Measurements from ENCODE around the gene TENM3.

TENM3 gene

DNA sequence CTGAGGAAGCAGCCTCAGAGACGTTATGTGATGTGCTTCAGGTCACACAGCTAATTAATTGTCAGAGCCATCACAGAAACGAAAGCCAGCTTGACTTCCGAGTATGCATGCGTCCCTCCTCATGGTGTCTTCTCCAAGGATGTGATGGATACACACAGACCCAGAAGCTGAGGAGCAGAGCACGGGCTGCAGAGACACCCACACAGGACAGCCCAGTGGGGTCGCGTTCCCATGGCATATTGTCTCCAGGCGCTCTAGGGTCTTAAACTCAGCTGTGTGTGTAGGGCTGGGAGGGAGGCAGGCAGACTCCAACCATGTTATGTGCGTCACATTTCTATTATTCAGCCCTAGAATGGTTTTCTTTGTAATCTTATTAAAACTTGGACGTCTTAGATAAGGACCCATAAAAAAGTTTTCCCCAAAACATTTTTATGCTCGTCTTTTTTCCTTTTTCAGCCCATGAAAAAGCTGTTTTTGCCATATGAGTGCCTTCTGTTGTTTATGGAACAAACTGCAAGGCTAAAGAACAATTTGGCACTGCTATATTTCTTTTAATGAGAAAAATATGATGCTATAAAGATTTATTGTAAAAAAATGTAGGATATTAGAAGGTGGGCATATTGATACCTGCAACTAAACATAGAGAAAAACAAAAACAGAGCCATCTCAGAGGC, 48.5 kb downstream of the TENM3 start:
- DNase-seq = no peak

DNA sequence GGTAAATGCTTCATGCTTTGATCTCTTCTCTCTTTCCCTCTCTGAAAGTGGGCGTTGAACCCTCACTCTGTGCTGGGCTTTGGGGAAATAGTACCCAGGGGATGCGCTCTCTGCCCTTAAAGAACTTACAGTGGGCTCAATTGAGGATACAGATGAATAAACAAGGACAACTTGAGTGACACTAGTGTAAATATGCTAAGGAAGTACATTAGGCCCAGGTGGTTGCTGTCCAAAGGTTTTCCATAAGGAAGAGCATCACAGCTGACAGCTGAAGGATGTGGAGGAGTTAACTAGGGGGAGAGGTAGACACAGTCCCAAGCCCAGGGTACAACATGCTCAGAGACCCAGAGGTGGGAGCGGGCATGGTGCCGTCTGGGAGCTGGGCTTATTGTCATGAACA, 49.4 kb downstream of the TENM3 start:
- no peak for DNase-seq

DNA sequence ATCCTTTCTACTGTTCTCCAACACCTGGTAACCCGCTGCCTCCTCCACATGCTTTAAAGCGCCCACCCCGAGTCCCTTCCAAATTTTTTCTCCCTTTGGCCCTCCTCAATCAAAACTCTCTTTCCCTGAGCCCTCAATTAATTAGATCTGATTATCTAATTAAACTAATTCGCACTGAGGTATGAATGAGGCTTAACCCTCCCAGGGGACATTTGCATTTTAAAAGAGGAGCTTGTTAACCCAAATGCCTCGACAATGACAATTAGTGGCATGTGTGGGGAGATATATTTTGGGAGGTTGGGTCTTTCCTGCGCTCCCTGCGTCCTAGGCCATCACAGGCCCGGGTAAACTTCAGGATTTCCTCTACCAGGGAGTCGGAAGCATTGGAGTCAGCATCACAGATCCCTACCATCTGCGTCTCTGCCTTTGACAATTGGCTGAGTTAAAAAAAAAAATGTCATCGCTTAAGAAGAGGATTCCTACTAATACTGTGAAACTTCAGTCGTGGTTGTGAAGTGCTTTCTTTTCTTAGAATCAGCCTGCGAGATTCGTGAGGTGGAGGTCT, 50.6 kb downstream of the TENM3 start:
- DNase-seq = no peak

DNA sequence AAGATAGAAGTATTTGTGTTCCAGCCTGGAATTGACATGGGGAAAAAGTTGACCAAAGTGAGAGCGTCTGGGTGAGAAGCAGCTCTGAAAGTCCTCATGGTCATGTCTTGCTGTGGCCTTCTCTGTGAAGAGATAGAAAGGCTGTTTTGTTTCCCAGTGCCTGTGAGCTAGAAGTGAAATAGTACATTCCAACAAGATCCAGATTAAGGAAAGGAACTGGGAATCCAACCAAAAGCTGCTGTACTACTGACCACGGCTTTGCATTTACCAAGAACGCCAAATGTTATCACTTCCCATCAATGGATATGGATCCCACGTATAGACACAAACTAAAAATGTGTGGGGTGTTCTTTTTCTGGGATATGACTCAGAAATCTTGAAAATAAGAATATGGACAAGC, 51.2 kb downstream of the TENM3 start:
- DNase-seq = no peak

DNA sequence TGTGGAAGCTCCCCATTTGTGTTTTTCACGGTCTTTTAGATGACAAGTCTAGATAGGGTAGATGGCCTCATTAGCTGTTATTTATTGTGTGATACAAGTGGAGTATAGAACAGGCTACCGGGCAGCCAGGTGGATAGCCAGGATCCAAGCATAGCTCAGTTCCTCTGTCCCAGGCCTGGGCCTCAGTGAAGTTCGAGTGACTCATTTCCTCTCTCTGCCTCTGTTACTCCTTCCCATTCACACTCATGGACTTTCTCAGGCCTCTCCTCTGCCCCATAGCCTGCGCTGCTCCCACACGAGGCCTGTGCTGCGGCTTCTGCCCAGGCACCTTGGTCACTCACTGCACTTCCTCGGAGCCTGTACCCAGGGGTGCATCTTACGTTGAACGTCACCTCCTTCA, 54.5 kb downstream of the TENM3 start:
- no peak for DNase-seq

DNA sequence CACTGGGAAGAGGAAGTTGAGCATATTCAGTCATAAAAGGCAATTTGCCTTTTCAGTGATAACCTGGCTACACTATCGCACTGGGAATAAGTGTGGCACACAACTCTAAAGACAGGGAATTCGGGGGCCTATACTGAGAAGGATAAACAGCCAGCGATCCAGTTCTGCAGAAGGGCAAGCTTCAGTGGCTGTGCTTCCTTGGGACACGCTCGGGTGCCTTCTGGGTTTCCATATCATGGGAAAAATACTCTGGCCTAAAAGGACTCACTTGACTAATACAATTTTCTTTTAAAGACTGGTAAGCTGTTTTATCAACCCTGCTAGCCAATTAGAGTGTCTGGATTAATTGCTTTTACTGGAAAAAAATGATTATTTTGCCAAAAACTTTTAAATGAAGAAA, 58.5 kb downstream of the TENM3 start:
- DNase-seq = no peak

DNA sequence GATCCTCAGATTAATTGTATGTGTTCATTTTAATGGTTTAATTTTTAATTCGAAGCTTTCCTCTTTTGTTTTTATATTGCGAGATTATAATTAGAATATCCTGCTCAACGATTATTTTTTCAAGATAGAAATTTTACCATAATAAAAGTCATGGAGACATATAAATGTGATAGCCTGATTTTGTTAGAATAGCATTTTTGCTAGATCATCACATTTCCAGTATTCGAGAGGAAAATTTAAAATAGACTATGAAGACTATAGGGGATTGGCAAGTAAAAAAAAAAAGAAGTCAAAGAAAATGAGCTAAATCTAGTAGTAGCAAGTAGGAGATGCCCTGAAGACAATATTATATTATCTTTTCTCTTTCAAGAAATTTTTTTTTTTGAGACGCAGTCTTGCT, 60.6 kb downstream of the TENM3 start:
- DNase-seq = no peak

DNA sequence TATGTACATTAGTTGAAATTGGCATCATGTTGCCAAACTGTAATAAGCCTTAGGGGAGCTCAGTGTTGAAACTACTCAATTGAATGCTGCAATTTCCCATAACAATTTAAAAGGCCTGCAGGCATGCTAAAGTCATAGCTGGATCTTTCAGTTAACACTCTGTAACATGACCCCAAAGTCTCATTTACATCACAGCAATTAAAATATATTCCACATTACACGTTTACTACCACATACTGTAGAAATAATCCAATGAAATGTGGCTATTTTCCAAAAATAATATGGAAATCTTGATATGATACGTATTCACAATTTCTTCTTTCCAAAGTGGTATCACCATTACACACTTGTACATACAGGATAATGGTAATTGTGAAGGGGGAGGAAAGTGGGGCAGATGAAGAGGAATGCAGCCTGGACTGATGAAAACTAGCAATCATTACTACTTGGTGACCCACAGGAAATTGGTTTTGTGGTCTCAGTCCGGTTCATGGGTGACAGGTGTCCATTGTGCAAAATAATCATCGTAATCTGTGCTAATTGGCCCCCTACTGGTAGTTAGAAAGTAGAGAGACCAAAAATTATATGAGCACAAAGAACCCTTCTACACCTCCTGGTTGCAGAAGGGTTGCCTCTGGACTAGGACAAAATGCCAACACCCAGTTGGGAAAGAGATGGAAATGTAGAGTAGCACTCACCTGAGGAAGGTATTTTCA, 63.7 kb downstream of the TENM3 start:
- no peak for DNase-seq

DNA sequence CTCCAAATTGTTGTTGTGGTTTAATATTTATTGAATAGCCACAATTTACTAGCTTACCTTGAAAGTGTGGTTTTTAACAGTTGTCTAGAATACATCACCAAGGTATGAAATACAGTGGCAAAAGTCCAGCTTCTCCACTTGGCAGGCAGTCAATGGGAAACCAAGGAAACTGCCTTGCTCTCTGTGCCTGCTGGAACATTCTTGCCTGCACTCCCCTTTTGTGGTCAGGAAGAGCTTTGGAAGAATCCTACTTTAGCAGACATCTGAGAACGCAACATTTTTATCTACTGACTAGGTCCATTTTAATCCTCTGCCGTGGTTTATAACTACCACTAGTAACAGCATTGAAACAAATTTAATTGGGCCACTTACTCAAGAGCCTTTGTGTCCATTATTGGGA, 64.5 kb downstream of the TENM3 start:
- peak; percentile 30 for DNase-seq

DNA sequence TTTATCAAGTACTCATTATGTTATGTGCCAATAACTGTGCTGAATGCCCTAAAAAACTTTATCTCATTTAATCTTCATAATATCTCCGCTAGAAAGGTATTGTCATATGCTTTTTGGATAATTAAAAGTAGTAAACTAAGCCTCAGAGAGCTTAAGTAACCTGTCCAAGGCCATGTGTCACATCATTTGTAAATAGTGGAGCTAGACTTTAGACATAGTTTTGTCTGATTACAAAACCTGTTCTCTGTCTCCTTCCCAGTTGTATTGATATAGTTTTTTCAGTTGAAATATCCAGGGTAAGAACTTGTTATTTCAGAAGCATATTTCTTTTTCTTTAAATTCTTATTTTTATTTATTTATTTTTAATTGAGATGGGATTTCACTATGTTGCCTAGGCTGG, 66.7 kb downstream of the TENM3 start:
- no peak for DNase-seq

DNA sequence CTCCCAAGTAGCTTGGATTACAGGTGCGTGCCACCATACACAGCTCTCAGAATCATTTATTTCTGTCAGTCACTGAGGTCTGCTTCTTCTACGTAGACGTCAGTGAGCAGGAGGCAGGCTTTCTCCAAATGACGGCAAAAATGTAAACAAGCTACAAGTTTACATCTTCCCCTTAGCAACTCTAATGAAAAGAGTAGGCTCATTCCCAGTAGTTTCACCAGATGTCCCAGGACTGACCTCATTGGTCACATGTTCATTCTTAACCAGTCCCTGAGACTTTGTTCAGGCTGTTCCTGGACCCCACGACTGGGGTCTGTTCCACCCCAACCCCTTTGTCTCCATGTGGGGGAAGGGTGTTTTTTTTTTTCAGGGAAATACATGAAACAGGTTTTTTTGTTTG, 67.1 kb downstream of the TENM3 start:
- DNase-seq = no peak

DNA sequence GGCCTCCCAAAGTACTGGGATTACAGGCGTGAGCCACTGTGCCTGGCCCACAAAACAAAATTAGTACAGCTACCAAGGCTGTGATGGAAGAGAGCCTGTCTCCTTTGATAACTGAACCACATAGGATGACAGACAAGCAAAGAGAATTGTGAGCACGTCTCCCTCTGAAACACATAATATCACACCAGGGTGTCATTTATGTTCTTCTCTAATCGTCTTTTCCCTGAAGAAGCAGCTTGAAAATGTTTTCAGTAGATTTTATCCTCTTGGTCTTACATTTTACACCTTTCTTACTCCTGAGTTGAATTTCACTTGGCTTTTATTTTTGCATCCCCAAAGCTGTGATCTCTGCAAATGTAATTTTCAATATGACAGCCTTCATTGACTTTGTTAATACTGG, 67.8 kb downstream of the TENM3 start:
- DNase-seq = no peak

DNA sequence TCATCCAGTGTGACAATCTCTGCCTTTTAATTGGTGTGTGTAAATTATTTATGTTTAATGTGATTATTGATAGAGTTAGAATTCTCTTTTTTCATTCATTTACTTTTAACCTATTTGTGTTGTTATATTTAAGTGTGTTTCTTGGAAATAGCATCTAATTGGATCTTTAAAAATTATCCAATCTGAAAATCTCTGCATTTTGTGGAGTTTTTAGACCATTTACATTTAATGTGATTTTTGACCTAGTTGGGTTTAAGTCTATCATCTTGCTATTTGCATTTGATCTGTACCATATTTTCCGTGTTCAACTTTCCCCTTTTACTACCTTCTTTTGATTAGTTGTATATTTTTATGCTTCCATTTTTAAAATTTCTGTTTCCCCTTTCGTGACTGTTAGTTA, 71.3 kb downstream of the TENM3 start:
- DNase-seq = no peak

DNA sequence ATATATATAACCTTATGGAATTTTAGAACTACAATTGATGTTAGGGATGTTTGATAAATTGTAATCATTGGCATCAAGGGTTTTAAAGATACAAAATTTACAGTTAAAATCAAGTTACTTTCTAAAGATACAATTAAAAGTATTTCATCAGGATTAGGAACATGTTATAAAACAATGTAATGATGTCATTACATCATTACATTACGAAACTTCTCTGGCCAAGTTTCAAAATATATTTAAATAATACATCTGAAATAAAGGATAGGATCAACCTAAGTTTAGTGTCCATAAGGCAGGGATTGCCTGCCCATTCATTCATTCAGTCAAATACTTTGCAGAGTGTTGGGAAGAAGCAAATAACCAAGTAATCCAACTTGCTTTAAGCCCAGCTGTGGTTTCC, 75.1 kb downstream of the TENM3 start:
- DNase-seq = no peak

DNA sequence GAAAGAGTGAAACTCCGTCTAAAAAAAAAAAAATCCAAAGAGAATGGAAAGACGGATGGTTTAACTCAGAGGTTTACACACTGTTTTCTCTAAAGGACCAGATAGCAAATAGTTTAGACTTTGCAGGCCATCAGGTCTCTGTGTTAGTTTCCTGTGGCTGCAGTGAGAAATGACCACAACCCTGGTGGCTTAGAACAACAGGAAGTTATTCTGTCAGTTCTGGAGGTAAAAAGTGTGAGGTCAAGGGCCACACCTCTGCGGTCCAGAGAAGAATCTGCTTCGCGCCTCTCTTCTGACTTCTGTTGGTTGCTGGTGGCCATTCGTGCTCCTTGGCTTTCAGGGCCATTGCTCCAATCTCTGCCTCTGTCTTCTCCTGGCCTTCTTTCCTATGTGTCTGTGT, 76.9 kb downstream of the TENM3 start:
- DNase-seq = no peak

DNA sequence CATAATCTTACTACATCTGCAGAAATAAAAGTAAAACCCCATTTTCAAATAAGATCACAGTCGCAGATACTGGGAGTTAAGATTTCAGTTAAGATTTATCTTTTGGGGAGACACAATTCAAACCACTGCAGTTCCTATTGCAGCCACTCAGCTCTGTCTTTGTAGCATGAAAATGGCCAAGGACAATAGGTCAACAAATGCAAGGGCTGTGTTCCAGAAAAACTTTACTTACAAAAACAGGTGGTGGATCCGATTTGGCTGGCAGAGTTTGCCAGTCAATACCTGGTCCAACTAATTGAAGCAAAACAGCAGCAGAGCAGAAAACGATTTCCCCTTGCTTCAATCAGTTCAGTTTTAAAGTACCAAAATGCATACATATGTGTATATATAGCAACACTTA, 77.4 kb downstream of the TENM3 start:
- no peak for DNase-seq

DNA sequence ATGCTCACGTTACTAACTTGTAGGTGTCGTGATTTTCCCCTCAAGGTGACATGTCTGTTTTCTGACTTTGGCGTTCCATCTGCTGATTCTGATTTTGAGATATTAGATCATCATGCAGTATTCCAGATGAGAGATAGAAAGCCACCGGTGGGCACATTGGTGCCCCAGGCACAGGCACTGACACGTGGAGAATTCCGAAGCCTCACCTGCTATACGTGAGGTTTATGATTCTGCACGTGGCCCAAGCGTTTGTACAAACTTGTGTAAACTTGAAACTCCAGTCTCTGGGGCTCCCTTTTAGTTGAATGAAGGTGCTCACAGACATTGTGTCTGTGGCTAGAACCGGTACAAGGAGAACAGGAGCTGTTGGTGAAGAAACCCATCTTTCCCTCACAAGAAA, 81.1 kb downstream of the TENM3 start:
- no peak for DNase-seq

DNA sequence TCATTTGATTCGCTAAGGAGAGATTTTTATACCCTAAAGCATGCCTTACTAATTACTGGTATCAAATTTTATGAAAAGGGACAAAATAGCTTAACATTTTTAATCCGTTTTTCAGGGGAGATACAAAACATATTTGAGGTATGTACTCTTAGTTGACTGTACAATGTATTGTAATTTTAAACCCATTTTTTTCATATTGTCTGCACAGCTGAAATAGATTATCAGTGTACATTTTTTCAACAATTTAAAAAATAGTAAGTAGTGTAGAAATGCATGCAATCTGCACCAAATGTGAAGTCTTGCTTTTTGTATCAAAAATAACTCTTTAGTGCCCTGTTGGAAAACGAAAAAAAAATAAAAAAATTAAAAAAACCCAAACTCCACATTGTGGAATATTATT, 82.2 kb downstream of the TENM3 start:
- no peak for DNase-seq

DNA sequence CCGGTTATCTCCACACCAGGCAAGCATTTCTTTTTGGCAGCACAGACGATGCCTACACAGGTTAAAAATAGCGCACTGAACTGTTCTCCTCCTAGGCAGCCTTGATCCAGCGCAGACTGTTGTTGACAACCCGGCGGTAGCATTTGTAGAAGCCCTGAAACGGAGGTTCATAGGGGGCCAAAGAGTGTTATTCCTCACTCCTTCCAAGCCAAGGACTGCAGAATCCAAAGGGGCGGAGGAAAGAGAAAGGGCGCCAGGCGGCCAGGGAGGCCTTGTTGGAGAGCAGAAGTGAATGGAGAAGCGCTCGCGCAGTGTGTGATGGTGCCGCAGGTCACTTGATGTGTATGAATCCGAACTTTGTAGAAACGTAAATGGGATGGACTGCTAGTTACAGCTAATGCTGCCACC, 82.7 kb downstream of the TENM3 start:
- DNase-seq = no peak

DNA sequence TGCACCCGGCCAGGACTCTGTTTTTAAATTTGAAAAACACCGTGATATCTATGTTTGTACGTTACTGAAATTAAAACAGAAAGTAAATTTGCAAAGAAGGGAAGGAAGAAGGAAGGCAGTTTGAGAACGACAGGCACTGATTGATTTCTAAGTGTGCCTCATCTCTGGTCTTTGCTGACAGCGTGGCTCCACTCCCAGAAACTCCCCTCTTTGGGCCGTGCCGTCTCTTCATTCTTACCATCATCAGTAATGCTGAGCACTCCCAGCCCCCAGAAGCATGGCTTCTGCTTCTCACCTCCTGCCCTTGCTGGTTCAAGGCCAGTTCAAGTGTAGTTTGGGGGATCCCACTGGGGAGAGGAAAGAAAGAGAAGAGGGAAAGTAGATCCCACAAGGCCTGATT, 85.3 kb downstream of the TENM3 start:
- DNase-seq = no peak

DNA sequence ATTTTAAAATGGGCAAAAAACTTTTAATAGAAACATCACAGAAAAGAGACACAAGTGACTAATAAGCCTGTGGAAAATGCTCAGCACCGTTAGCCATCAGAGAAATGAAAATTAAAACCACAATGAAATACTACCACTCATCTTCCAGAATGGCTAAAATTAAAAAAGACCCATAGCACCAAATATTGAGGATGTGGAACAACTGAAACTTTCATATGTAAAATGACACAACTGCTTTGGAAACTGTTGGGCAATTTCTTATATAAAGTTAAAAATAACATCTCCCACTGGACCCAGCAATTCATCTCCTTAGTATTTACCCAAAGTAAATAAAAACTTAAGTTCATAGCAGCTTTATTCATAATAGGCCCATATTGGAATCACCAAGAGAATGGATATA, 94.2 kb downstream of the TENM3 start:
- no peak for DNase-seq

DNA sequence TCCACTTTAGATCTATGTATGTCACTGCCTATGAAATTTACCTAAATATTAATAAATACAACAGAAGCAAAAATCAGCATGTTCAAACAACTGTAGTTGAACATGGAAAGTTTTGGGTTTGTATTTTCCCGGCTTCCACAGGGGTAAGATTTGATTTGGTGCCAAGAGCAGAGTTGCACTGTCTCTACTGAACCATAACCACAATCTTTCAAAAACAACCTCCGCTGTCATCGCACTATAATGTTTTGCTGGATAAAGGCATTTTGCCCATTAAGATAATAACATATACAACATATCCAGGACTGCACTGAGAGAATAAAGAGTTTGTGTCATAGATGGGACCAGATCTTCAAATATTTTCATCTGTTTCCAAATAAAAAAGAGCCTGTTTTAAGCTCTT, 94.9 kb downstream of the TENM3 start:
- no peak for DNase-seq

DNA sequence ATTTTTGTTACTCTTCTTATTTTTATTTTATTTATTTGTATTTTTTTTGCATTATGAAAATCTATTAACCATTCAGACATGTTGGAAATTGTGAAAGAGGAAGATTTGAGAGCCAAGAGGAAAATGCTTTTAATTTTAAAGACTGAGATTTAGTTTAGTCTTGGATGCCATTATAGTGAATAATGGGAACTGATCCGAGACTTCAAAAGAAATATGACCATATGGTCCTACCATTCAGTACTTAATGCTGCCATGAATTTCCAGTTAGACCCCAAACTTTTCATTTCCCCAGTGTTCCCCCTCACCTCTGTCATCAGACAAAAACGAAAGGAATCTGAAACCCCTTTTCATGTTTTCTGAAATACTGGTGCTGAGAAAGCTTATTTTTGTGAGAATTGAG, 95.5 kb downstream of the TENM3 start:
- DNase-seq = no peak

DNA sequence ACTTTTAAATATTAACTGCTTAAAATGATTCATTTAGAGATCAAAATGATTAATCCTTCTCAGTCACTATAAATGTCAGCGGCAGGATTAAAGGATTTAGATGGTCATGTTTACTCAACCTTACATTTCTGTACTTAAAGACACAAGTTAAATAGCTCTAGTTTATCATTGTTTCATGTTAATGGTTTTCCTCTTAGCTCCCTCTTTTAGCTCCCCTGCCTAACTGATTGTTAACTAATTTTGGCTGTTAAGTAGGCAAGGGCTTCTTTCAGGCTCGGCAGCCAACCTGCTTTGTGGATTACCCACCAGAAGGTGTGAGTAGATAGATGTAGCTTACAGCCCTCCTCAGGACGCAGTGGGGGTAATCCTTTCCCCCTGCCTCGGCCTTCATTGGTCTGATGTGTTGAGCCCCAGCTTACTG, 96.0 kb downstream of the TENM3 start:
- no peak for DNase-seq

DNA sequence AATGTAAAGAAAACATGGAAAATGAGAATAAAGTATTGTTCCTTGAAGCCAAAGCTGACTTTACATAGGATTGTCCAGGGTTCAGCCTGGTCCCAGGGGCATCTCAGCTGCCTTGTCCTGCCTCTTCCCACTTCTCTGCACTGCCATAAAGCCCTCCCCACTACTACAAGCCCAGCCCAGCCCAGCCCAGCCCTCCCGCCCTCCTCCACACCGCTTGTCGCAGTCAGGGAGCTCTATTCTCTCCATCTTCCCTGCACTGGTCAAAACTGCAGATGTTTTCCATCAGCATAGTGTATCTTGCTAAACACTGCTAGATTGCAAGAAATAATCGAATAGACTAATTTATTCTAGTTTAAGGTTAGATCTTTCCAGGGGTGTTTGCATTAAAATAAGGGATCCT, 100.3 kb downstream of the TENM3 start:
- DNase-seq = no peak

Measured in midbrain (tissue), 1 donor.